Measurements from ENCODE around the gene SLC35D3. TPM values are rescaled to one million over a fixed set of nuclear protein-coding genes. Genes with fewer than 3 reads are reported as not detected.

The SLC35D3 gene
- total and polyA plus RNA-seq, 3 donors from 2014 or later = not detected

- intact Hi-C loops (cut with DNase I; ENCODE audit: low total_unique reads) = no loop called here
- H3K27ac ChIP-seq = no peak overlapping the region
- no peaks in the 10 kb centered on the region for H3K36me3 ChIP-seq (ENCODE audit: low read depth, missing control alignments)
- H3K4me1 ChIP-seq = no peaks in the 10 kb centered on the region
- H3K4me3 ChIP-seq = no peak overlapping the region
- H3K27me3 ChIP-seq = no peaks in the 10 kb centered on the region
- DNase-seq = no peak
- TF ChIP-seq POLR2A (IDR thresholded peaks at IDR 0.05) (no peak), CTCF (IDR thresholded peaks at IDR 0.05) (no peak)
- H3K9me3 ChIP-seq = no peaks in the 10 kb centered on the region
- 6 to 57% methylated on average over 1 of the region's 1 CpG for WGBS, 2 donors
Observed at GRCh38 chr6:136887953-136888352, 34.1 kb upstream of the SLC35D3 start.

GRCh38 chr6:136889271-136890193 lies 32.6 kb upstream of the SLC35D3 start:
- WGBS, 2 donors = 85 to 87% methylated on average over 6 of the region's 6 CpGs
- H3K27me3 ChIP-seq = no peaks in the 10 kb centered on the region
- H3K36me3 ChIP-seq (ENCODE audit: low read depth, missing control alignments) = no peaks in the 10 kb centered on the region
- intact Hi-C loops (cut with DNase I; ENCODE audit: low total_unique reads) = no loop called here
- H3K4me1 ChIP-seq = no peaks in the 10 kb centered on the region
- no peak overlapping the region for H3K27ac ChIP-seq
- no peaks in the 10 kb centered on the region for H3K9me3 ChIP-seq
- H3K4me3 ChIP-seq = no peak overlapping the region
- DNase-seq = no peak
- TF ChIP-seq CTCF (IDR thresholded peaks at IDR 0.05) (no peak), POLR2A (IDR thresholded peaks at IDR 0.05) (no peak)

GRCh38 chr6:136890194-136890839 lies 31.8 kb upstream of the SLC35D3 start:
- no peaks in the 10 kb centered on the region for H3K4me1 ChIP-seq
- no peaks in the 10 kb centered on the region for H3K9me3 ChIP-seq
- DNase-seq = no peak
- H3K36me3 ChIP-seq (ENCODE audit: low read depth, missing control alignments) = no peaks in the 10 kb centered on the region
- intact Hi-C loops (cut with DNase I; ENCODE audit: low total_unique reads) = no loop called here
- WGBS, 2 donors = 78 to 85% methylated on average over 4 of the region's 4 CpGs
- no peak overlapping the region for H3K4me3 ChIP-seq
- H3K27ac ChIP-seq = no peak overlapping the region
- TF ChIP-seq CTCF (IDR thresholded peaks at IDR 0.05) = no peak
- H3K27me3 ChIP-seq = no peaks in the 10 kb centered on the region

GRCh38 chr6:136890986-136891385 lies 31.1 kb upstream of the SLC35D3 start:
- Histone ChIP-seq H3K27me3 (no peaks in the 10 kb centered on the region), H3K4me3 (no peak overlapping the region), H3K27ac (no peak overlapping the region), H3K36me3 (ENCODE audit: low read depth, missing control alignments) (no peaks in the 10 kb centered on the region), H3K9me3 (no peaks in the 10 kb centered on the region), H3K4me1 (no peaks in the 10 kb centered on the region)
- 90 to 96% methylated on average over 3 of the region's 3 CpGs for WGBS, 2 donors
- DNase-seq = no peak
- TF ChIP-seq POLR2A (IDR thresholded peaks at IDR 0.05) = no peak
- TF ChIP-seq CTCF (IDR thresholded peaks at IDR 0.05) = no peak
- intact Hi-C loops (cut with DNase I; ENCODE audit: low total_unique reads) = no loop called here
